Measurements from ENCODE around the gene PPCDC. TPM values are rescaled to one million over a fixed set of nuclear protein-coding genes. Genes with fewer than 3 reads are reported as not detected.

Gene PPCDC
- total and polyA plus RNA-seq, 10 of the 15 experiments (the other 5 are each of a cell fraction or from before 2014, with no cell fraction given): 32.5 to 135 (median 55.0) TPM

DNA sequence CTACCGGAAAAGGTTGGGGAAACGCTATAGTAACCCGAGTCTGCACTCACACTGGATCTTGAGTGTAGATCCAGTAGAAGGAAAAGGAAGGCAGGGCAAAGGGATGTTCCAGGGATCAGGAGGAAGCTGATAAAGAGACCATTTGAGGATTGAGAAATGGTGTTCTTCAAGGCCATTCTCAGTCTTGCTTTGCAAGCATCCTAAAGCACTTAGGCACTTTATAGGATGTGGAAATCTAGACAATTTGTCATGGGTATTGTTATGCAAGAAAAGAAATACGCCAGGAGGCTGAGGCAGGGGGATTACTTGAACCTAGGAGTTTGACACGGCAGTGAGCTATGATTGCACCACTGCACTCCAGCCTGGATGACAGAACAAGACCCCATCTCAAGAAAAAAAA, 41.2 kb upstream of the PPCDC start:
- H3K27ac ChIP-seq (ENCODE audit: control insufficient read depth, insufficient read depth): no peak overlapping the region
- ChIA-PET CTCF (interaction anchor here (0.5 to 1.0 kb wide), 3 partner anchors 18 to 60 kb away, joined by 3 read pairs; no protein-coding TSS in a partner anchor), SMC1A (ENCODE audit: uncharacterized antibody, unreplicated experiment) (no interaction called here), RAD21 (ENCODE audit: unreplicated experiment) (interaction anchor here (0.7 kb wide), 1 partner anchor 80 kb away, joined by 3 read pairs; no protein-coding TSS in a partner anchor), POLR2A (interaction anchor here (0.6 to 0.7 kb wide), 6 partner anchors 10 to 764 kb away, joined by 4 to 5 read pairs (median 4); no protein-coding TSS in a partner anchor)
- H3K27me3 ChIP-seq (replicated peaks in 1 of 2; ENCODE audit: control insufficient read depth in 2 of 2, insufficient read depth in 2 of 2, low read length in 1 of 2): no peaks in the 10 kb centered on the region
- WGBS (ENCODE audit: insufficient coverage, insufficient replicate concordance, low lambda C conversion rate, missing lambda C conversion rate): 64% methylated on average over 5 of the region's 5 CpGs
- in situ Hi-C loops (cut with MboI) (no loop called here), intact Hi-C loops (cut with micrococcal nuclease; ENCODE audit: unreplicated experiment) (no loop called here)
- H3K4me3 ChIP-seq: no peak overlapping the region
- TF ChIP-seq KAT2A (conservative IDR thresholded peaks at IDR 0.05; ENCODE audit: control insufficient read depth, low read depth, low read length) (no peak), MEF2A (IDR thresholded peaks at IDR 0.05; ENCODE audit: insufficient read depth, low read depth, low read length) (no peak), PAX8 (IDR thresholded peaks at IDR 0.05) (no peak), POU2F2 (IDR thresholded peaks at IDR 0.05; ENCODE audit: borderline replicate concordance, low read depth, low read length) (no peak), RAD21 (IDR thresholded peaks at IDR 0.05; ENCODE audit: insufficient read depth, low read depth, low read length) (no peak), CHD1 (IDR thresholded peaks at IDR 0.05; ENCODE audit: low read depth, low read length) (no peak), RBBP5 (conservative IDR thresholded peaks at IDR 0.05) (no peak), STAT1 (conservative IDR thresholded peaks at IDR 0.05) (no peak), SMARCA5 (IDR thresholded peaks at IDR 0.05) (no peak), RELA (IDR thresholded peaks at IDR 0.05; ENCODE audit: borderline replicate concordance, partially characterized antibody) (no peak), NR2C1 (IDR thresholded peaks at IDR 0.05) (no peak), IKZF1 (conservative IDR thresholded peaks at IDR 0.05) (no peak), PBX3 (IDR thresholded peaks at IDR 0.05; ENCODE audit: insufficient replicate concordance, low read depth, low read length) (no peak), JUND (IDR thresholded peaks at IDR 0.05; ENCODE audit: low read depth, low read length) (no peak), CREB1 (IDR thresholded peaks at IDR 0.05; ENCODE audit: low read depth) (no peak), KLF5 (IDR thresholded peaks at IDR 0.05; ENCODE audit: partially characterized antibody) (no peak), ZBED1 (IDR thresholded peaks at IDR 0.05; ENCODE audit: borderline replicate concordance) (no peak), PAX5 (IDR thresholded peaks at IDR 0.05; ENCODE audit: borderline replicate concordance, low read depth, low read length) (no peak), FOXK2 (IDR thresholded peaks at IDR 0.05) (no peak)
- TF ChIP-seq, protein P1, sequence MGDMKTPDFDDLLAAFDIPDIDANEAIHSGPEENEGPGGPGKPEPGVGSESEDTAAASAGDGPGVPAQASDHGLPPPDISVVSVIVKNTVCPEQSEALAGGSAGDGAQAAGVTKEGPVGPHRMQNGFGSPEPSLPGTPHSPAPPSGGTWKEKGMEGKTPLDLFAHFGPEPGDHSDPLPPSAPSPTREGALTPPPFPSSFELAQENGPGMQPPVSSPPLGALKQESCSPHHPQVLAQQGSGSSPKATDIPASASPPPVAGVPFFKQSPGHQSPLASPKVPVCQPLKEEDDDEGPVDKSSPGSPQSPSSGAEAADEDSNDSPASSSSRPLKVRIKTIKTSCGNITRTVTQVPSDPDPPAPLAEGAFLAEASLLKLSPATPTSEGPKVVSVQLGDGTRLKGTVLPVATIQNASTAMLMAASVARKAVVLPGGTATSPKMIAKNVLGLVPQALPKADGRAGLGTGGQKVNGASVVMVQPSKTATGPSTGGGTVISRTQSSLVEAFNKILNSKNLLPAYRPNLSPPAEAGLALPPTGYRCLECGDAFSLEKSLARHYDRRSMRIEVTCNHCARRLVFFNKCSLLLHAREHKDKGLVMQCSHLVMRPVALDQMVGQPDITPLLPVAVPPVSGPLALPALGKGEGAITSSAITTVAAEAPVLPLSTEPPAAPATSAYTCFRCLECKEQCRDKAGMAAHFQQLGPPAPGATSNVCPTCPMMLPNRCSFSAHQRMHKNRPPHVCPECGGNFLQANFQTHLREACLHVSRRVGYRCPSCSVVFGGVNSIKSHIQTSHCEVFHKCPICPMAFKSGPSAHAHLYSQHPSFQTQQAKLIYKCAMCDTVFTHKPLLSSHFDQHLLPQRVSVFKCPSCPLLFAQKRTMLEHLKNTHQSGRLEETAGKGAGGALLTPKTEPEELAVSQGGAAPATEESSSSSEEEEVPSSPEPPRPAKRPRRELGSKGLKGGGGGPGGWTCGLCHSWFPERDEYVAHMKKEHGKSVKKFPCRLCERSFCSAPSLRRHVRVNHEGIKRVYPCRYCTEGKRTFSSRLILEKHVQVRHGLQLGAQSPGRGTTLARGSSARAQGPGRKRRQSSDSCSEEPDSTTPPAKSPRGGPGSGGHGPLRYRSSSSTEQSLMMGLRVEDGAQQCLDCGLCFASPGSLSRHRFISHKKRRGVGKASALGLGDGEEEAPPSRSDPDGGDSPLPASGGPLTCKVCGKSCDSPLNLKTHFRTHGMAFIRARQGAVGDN (IDR thresholded peaks at IDR 0.05): no peak
- H3K36me3 ChIP-seq (ENCODE audit: control insufficient read depth in 2 of 2, insufficient read depth in 2 of 2, low read length in 1 of 2): no peaks in the 10 kb centered on the region
- no peak overlapping the region for H3K9ac ChIP-seq (ENCODE audit: control insufficient read depth, insufficient read depth, low read length)
- no peak overlapping the region for H3K4me2 ChIP-seq (ENCODE audit: control insufficient read depth, insufficient read depth)
- H3K4me1 ChIP-seq (ENCODE audit: control insufficient read depth, insufficient read depth, low read length): peaks cover 8% of the 10 kb centered on the region
- no peaks in the 10 kb centered on the region for H4K20me1 ChIP-seq (ENCODE audit: control insufficient read depth, insufficient read depth)
- no peaks in the 10 kb centered on the region for H3K79me2 ChIP-seq (ENCODE audit: control insufficient read depth, insufficient read depth, low read length)
- no peaks in the 10 kb centered on the region for H3K9me3 ChIP-seq (replicated peaks; ENCODE audit: control insufficient read depth, insufficient read depth, low read length)
- DNase-seq (ENCODE audit: low read depth, low spot score) (no peak), ATAC-seq (no peak), FAIRE-seq (no peak)
- no peak overlapping the region for H2AFZ ChIP-seq (ENCODE audit: control insufficient read depth, low read depth, low read length)
- BruUV-seq (replicated peaks): no TSS peak

Data from GM12878 (cell line).